ENCODE data around the gene POLR3E.
A peak's percentile ranks its signal among the peaks of the same experiment; 100 is the strongest.

POLR3E gene

DNA sequence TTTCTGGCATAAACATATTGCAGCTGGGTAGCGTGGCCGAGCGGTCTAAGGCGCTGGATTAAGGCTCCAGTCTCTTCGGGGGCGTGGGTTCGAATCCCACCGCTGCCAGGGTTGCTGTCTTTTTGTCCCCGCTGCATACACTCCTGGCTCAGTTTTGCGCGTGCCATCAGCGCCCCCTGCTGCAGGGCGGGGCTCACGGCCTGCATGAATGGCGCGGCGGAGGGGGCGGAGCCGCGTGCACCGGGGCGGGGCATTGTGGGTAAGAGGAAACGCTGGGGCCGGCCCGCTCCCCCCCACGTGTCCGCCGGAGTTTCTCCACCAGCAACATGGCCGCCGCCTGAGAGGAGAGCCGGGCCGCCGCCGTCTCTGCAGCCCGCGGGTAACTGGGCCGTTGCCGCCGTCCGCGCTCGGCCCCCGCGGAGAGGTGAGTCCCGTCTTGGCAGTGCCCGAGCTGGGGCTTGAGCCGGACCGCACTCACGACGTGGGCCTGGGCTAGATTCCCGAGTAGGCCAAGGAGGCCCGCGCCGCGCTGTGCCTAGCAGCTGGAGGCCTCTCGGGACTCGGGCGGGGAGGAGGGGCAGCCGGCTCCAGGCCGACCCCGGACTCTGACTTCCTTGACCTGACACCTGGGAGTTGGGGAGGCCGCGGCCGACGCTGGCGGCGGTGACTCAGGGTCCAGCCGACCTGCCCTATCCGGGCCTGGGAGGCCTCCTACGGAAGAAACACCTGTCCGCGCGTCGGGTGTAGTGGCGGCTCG, at the start of gene POLR3E:
POLR3E (plus strand) TSS at position 296 of the 757 bp plus-strand sequence. CDS start 5,560 bp downstream, outside the sequence.
- TF ChIP-seq CTCF (conservative IDR thresholded peaks at IDR 0.05; ENCODE audit: control insufficient read depth, insufficient read depth, low read depth, low read length): peak; percentile 64
- DNase-seq (ENCODE audit: low read depth): peak; percentile 94
- H3K4me3 ChIP-seq (ENCODE audit: control insufficient read depth, low read depth, low read length): peak within 1 kb of the TSS; percentile 99

DNA sequence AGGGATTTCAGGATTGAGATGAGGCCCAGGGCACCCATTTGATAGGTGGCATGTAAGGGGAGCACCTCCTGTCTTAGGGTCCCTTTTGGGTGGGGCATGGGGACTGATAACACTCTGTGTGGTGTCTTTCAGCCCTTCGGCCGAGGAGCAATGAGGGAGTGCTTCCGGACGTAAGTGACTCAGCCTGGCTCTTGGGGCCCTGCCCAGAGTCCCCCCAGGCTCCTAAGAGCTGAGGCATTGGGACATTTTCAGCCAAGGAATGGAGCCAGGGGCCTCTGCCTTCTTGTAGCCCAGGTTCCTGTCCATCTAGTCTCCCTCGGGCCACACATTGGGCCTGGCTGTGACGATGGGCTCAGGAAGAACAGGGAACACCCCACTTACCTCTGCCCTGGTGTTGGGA, 46.7 kb upstream of the POLR3E start:
- peak; percentile 45 for DNase-seq (ENCODE audit: low read depth)
- no peak for TF ChIP-seq CTCF (conservative IDR thresholded peaks at IDR 0.05; ENCODE audit: control insufficient read depth, insufficient read depth, low read depth, low read length)
- no peak overlapping the region for H3K4me3 ChIP-seq (ENCODE audit: control insufficient read depth, low read depth, low read length)

GRCh38 chr16:22252317-22252716, 44.9 kb upstream of the POLR3E start:
- no peak overlapping the region for H3K4me3 ChIP-seq (ENCODE audit: control insufficient read depth, low read depth, low read length)
- TF ChIP-seq CTCF (conservative IDR thresholded peaks at IDR 0.05; ENCODE audit: control insufficient read depth, insufficient read depth, low read depth, low read length): no peak
- no peak for DNase-seq (ENCODE audit: low read depth)

DNA sequence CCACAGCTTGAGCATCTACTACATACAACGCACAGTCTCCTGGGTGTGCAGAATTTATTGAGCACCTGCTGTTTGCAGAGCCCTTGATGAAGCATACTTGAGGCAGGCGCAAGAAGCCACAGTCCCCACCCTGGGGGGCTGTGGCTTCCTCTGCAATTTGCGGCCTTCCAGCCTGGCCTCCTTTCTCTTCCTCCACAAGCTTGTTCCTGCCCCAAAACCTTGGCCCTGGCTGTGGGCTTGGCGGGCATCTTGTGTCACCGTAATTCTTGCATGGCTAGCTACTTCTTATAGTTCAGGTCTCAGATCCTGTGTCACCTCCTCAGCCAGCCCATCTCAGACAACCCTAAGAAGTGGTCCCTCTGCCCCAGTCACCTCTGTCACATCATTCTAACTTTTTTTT, 43.9 kb upstream of the POLR3E start:
- no peak overlapping the region for H3K4me3 ChIP-seq (ENCODE audit: control insufficient read depth, low read depth, low read length)
- TF ChIP-seq CTCF (conservative IDR thresholded peaks at IDR 0.05; ENCODE audit: control insufficient read depth, insufficient read depth, low read depth, low read length): no peak
- DNase-seq (ENCODE audit: low read depth): no peak

DNA sequence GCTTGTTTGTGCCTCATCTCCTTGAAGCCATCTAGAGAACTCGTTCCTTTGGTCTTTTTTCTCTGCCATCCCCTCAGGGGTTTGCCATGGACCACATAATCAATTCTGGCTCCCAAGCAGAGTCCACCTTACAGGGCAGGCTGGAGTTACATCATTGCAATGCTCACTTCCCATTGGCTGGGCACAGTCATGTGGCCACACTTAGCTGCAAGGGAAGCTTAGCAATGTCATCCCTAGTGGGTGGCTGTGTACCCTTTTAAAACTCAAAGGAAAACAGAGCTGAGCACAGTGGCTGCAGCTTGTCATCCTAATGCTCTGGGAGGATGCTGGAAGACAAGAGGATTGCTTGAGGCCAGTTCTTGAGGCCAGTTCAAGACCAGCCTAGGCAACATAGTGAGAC, 41.9 kb upstream of the POLR3E start:
- H3K4me3 ChIP-seq (ENCODE audit: control insufficient read depth, low read depth, low read length): no peak overlapping the region
- no peak for DNase-seq (ENCODE audit: low read depth)
- no peak for TF ChIP-seq CTCF (conservative IDR thresholded peaks at IDR 0.05; ENCODE audit: control insufficient read depth, insufficient read depth, low read depth, low read length)

DNA sequence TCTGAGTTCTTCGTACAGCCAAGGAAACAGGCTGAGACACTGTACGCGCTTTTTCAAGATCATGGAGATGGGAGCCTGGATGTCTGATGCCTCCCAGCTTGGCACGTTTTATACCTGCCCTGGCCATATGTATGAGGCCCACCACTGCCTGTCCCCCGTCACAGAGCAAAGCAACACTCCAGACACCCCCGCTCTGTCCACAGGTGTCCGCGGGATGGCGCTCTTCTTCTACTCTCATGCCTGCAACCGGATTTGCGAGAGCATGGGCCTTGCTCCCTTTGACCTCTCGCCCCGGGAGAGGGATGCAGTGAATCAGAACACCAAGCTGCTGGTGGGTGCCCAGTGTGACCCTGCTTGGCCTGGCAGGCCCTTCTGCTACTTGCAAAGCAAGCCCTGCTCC, 39.8 kb upstream of the POLR3E start:
- no peak for TF ChIP-seq CTCF (conservative IDR thresholded peaks at IDR 0.05; ENCODE audit: control insufficient read depth, insufficient read depth, low read depth, low read length)
- no peak for DNase-seq (ENCODE audit: low read depth)
- no peak overlapping the region for H3K4me3 ChIP-seq (ENCODE audit: control insufficient read depth, low read depth, low read length)
